Smooth muscle cell (in vitro differentiated cells): ENCODE data around the gene ASNSD1. TPM values are rescaled to one million over a fixed set of nuclear protein-coding genes. Genes with fewer than 3 reads are reported as not detected.

ENCODE experiments used
- DNase-seq: peaks from one replicate; lab custom pipeline; 2025; ENCODE audit not compliant: unreplicated experiment; lab: John Stamatoyannopoulos, UW
- H2AFZ ChIP-seq: fragments of 200-600 bp; sonication (generic); 2 replicates; pipeline ENCODE4 v1.6.0; 2016; ENCODE audit warnings: antibody characterized with exemption, low read depth, mild to moderate bottlenecking
- H3F3A ChIP-seq: fragments of 200-600 bp; sonication (generic); 2 replicates; pipeline ENCODE4 v1.6.0; 2017; ENCODE audit warnings: antibody characterized with exemption, low read depth
- H3K27ac ChIP-seq: fragments of 200-600 bp; sonication (generic); 2 replicates; pipeline ENCODE4 v1.5.1; 2016; ENCODE audit warnings: low read depth, mild to moderate bottlenecking
- H3K27me3 ChIP-seq: fragments of 200-600 bp; sonication (generic); 2 replicates; pipeline ENCODE4 v1.6.1; 2016; ENCODE audit warnings: low read depth, mild to moderate bottlenecking
- H3K36me3 ChIP-seq: fragments of 200-600 bp; sonication (generic); 2 replicates; pipeline ENCODE4 v1.5.1; 2016; ENCODE audit warnings: low read depth
- H3K4me1 ChIP-seq: fragments of 200-600 bp; sonication (generic); 2 replicates; pipeline ENCODE4 v1.5.1; 2016; ENCODE audit warnings: low read depth
- H3K4me2 ChIP-seq: fragments of 200-600 bp; sonication (generic); 2 replicates; pipeline ENCODE4 v1.6.0; 2016; ENCODE audit warnings: mild to moderate bottlenecking
- H3K4me3 ChIP-seq: fragments of 200-600 bp; sonication (generic); 2 replicates; pipeline ENCODE4 v1.5.1; 2016; ENCODE audit warnings: mild to moderate bottlenecking
- H3K79me2 ChIP-seq: fragments of 200-600 bp; sonication (generic); 2 replicates; pipeline ENCODE4 v1.6.0; 2016; ENCODE audit warnings: low read depth, mild to moderate bottlenecking
- H3K9ac ChIP-seq: fragments of 200-600 bp; sonication (generic); 2 replicates; pipeline ENCODE4 v1.6.0; 2016; ENCODE audit warnings: low read depth
- H3K9me3 ChIP-seq: fragments of 200-600 bp; sonication (generic); replicated peaks from 2 replicates; pipeline ENCODE4 v1.5.1; 2016; ENCODE audit warnings: low read depth
- H4K20me1 ChIP-seq: fragments of 200-600 bp; sonication (generic); 2 replicates; pipeline ENCODE4 v1.6.0; 2016; ENCODE audit warnings: low read depth
- CTCF ChIP-seq: fragments of 200-600 bp; sonication (generic); IDR thresholded peaks from 2 replicates; pipeline ENCODE4 v1.5.1; 2017; ENCODE audit warnings: borderline replicate concordance, mild to moderate bottlenecking, antibody characterized with exemption; ENCODE audit not compliant: insufficient read depth, poor library complexity, severe bottlenecking
- WGBS: methylation state at CpG from one replicate; pipeline ENCODE4 v1.1.7; 2016; ENCODE audit warnings: low lambda C conversion rate; 5-methylcytosine and 5-hydroxymethylcytosine counted together
- polyA plus RNA-seq: library from polyadenylated mRNA; unstranded; fragments of >200 nt; fragmentation: Nextera tagmentation; extraction: Ambion mirVana; gene quantifications from 2 replicates; pipeline ENCODE4 v1.2.1, GENCODE V29; 2016
- total RNA-seq: library from RNA; depleted of rRNA; stranded (reverse); fragments of >200 nt; gene quantifications from 2 replicates; pipeline ENCODE4 v1.2.3, GENCODE V29; 2014

ASNSD1 gene
- total and polyA plus RNA-seq, 2 experiments from 2014 or later = 28.3 to 52.4 TPM

- Histone ChIP-seq H3F3A (no peaks in the 10 kb centered on the region), H3K27ac (no peak overlapping the region)
- no peak for DNase-seq
Measured at GRCh38 chr2:189639007-189639609, 22.2 kb upstream of the ASNSD1 start.

GRCh38 chr2:189641002-189641401 lies 20.3 kb upstream of the ASNSD1 start:
- no peak for TF ChIP-seq CTCF
- Histone ChIP-seq H3K4me2 (no peak overlapping the region), H3K9me3 (no peaks in the 10 kb centered on the region), H3K27me3 (no peaks in the 10 kb centered on the region), H3K79me2 (no peaks in the 10 kb centered on the region), H3K27ac (no peak overlapping the region), H3K4me3 (no peak overlapping the region), H3K36me3 (no peaks in the 10 kb centered on the region), H4K20me1 (no peaks in the 10 kb centered on the region), H3K9ac (no peak overlapping the region), H2AFZ (no peak overlapping the region), H3K4me1 (no peaks in the 10 kb centered on the region), H3F3A (no peaks in the 10 kb centered on the region)
- DNase-seq = no peak
- 43% methylated on average over 1 of the region's 1 CpG for WGBS

More at GRCh38 chr2:189639007-189639609, 22.2 kb upstream of the ASNSD1 start:
- Histone ChIP-seq H3K79me2 (no peaks in the 10 kb centered on the region), H2AFZ (no peak overlapping the region), H4K20me1 (no peaks in the 10 kb centered on the region), H3K4me2 (no peak overlapping the region), H3K36me3 (no peaks in the 10 kb centered on the region), H3K9ac (no peak overlapping the region), H3K27me3 (no peaks in the 10 kb centered on the region), H3K4me3 (no peak overlapping the region), H3K9me3 (no peaks in the 10 kb centered on the region), H3K4me1 (no peaks in the 10 kb centered on the region)
- TF ChIP-seq CTCF = no peak
- WGBS = 63% methylated on average over 3 of the region's 3 CpGs

GRCh38 chr2:189641590-189641989 lies 19.7 kb upstream of the ASNSD1 start:
- H3K4me1 ChIP-seq = no peaks in the 10 kb centered on the region
- H3F3A ChIP-seq = no peaks in the 10 kb centered on the region
- TF ChIP-seq CTCF = no peak
- no peak overlapping the region for H3K27ac ChIP-seq
- no peak overlapping the region for H3K4me3 ChIP-seq
- no peaks in the 10 kb centered on the region for H3K36me3 ChIP-seq
- no peak overlapping the region for H3K9ac ChIP-seq
- no peak for DNase-seq
- H3K4me2 ChIP-seq = no peak overlapping the region
- H3K9me3 ChIP-seq = no peaks in the 10 kb centered on the region
- no peak overlapping the region for H2AFZ ChIP-seq
- H3K79me2 ChIP-seq = no peaks in the 10 kb centered on the region
- H4K20me1 ChIP-seq = no peaks in the 10 kb centered on the region
- no peaks in the 10 kb centered on the region for H3K27me3 ChIP-seq
- 54% methylated on average over 2 of the region's 2 CpGs for WGBS

- H3K36me3 ChIP-seq = no peaks in the 10 kb centered on the region
- no peaks in the 10 kb centered on the region for H3K9me3 ChIP-seq
- no peak overlapping the region for H3K4me3 ChIP-seq
- TF ChIP-seq CTCF = no peak
- no peaks in the 10 kb centered on the region for H4K20me1 ChIP-seq
- no peak overlapping the region for H3K9ac ChIP-seq
- no peak for DNase-seq
- no peaks in the 10 kb centered on the region for H3F3A ChIP-seq
- H3K27me3 ChIP-seq = no peaks in the 10 kb centered on the region
- H3K4me1 ChIP-seq = peaks cover 4% of the 10 kb centered on the region
- H3K4me2 ChIP-seq = no peak overlapping the region
- no peak overlapping the region for H2AFZ ChIP-seq
- H3K27ac ChIP-seq = no peak overlapping the region
- H3K79me2 ChIP-seq = no peaks in the 10 kb centered on the region
Measured at GRCh38 chr2:189646521-189646920, 14.7 kb upstream of the ASNSD1 start.
